Measurements from ENCODE around the gene CENPX. TPM values are rescaled to one million over a fixed set of nuclear protein-coding genes. Genes with fewer than 3 reads are reported as not detected.

Gene CENPX
- total RNA-seq, 2 donors from 2014 or later, result 91.1 to 238 TPM

- Histone ChIP-seq H3K9ac (ENCODE audit: low read depth in 2 of 2, low read length in 2 of 2) (peak overlapping the region; percentile 69 to 70), H3K9me3 (no peaks in the 10 kb centered on the region), H3K4me3 (peak overlapping the region; percentile 94), H3K27me3 (no peaks in the 10 kb centered on the region), H3K4me1 (peaks cover 16% of the 10 kb centered on the region), H3K27ac (no peak overlapping the region), H3K36me3 (no peaks in the 10 kb centered on the region)
- DNase-seq, result no peak
- TF ChIP-seq CTCF (IDR thresholded peaks at IDR 0.05), result no peak
- intact Hi-C loops (cut with DNase I), result no loop called here
Observed at GRCh38 chr17:82050152-82050760, 27.6 kb upstream of the CENPX start.

- Histone ChIP-seq H3K4me3 (no peak overlapping the region), H3K27me3 (no peaks in the 10 kb centered on the region), H3K9ac (ENCODE audit: low read depth in 2 of 2, low read length in 2 of 2) (no peak overlapping the region), H3K27ac (no peak overlapping the region), H3K4me1 (peaks cover 16% of the 10 kb centered on the region), H3K36me3 (no peaks in the 10 kb centered on the region), H3K9me3 (no peaks in the 10 kb centered on the region)
- intact Hi-C loops (cut with DNase I), result no loop called here
- TF ChIP-seq CTCF (IDR thresholded peaks at IDR 0.05), result no peak
- no peak for DNase-seq
Observed at GRCh38 chr17:82049521-82049971, 26.9 kb upstream of the CENPX start.

- no peak for DNase-seq
- intact Hi-C loops (cut with DNase I), result no loop called here
- peaks cover 16% of the 10 kb centered on the region for H3K4me1 ChIP-seq
- no peak for TF ChIP-seq CTCF (IDR thresholded peaks at IDR 0.05)
- H3K27ac ChIP-seq, result no peak overlapping the region
- H3K9me3 ChIP-seq, result no peaks in the 10 kb centered on the region
- H3K36me3 ChIP-seq, result no peaks in the 10 kb centered on the region
- H3K4me3 ChIP-seq, result no peak overlapping the region
- no peaks in the 10 kb centered on the region for H3K27me3 ChIP-seq
- H3K9ac ChIP-seq (ENCODE audit: low read depth in 2 of 2, low read length in 2 of 2), result no peak overlapping the region
Observed at GRCh38 chr17:82049106-82049505, 26.4 kb upstream of the CENPX start.

GRCh38 chr17:82048571-82048971, 25.9 kb upstream of the CENPX start:
- intact Hi-C loops (cut with DNase I), result no loop called here
- Histone ChIP-seq H3K27me3 (no peaks in the 10 kb centered on the region), H3K9ac (ENCODE audit: low read depth in 2 of 2, low read length in 2 of 2) (no peak overlapping the region), H3K4me1 (peaks cover 16% of the 10 kb centered on the region), H3K36me3 (no peaks in the 10 kb centered on the region), H3K4me3 (no peak overlapping the region), H3K9me3 (no peaks in the 10 kb centered on the region), H3K27ac (no peak overlapping the region)
- TF ChIP-seq CTCF (IDR thresholded peaks at IDR 0.05), result no peak
- DNase-seq, result no peak

GRCh38 chr17:82047914-82048570, 25.4 kb upstream of the CENPX start:
- H3K9ac ChIP-seq (ENCODE audit: low read depth in 2 of 2, low read length in 2 of 2), result no peak overlapping the region
- intact Hi-C loops (cut with DNase I), result no loop called here
- DNase-seq, result no peak
- no peak for TF ChIP-seq CTCF (IDR thresholded peaks at IDR 0.05)
- H3K27ac ChIP-seq, result no peak overlapping the region
- H3K4me1 ChIP-seq, result peaks cover 14% of the 10 kb centered on the region
- H3K27me3 ChIP-seq, result no peaks in the 10 kb centered on the region
- H3K36me3 ChIP-seq, result no peaks in the 10 kb centered on the region
- no peak overlapping the region for H3K4me3 ChIP-seq
- H3K9me3 ChIP-seq, result no peaks in the 10 kb centered on the region

Measured in colonic mucosa (tissue), 4 donors.